Measurements from ENCODE around the gene SLC4A8. TPM values are rescaled to one million over a fixed set of nuclear protein-coding genes. Genes with fewer than 3 reads are reported as not detected.

Gene SLC4A8
- total RNA-seq, 1 experiment from 2014 or later: 1.4 TPM

- no peaks in the 10 kb centered on the region for H3K36me3 ChIP-seq (ENCODE audit: control insufficient read depth in 1 of 2, insufficient read depth in 2 of 2, low read length in 2 of 2)
- no peak overlapping the region for H3K9ac ChIP-seq (ENCODE audit: low read length)
- no peaks in the 10 kb centered on the region for H3K9me3 ChIP-seq (ENCODE audit: control insufficient read depth in 1 of 2, insufficient read depth in 1 of 2, low read depth in 1 of 2, low read length in 2 of 2)
- ATAC-seq (no peak), DNase-seq (ENCODE audit: low read depth, low spot score) (no peak)
- H4K20me1 ChIP-seq (ENCODE audit: insufficient read depth): no peaks in the 10 kb centered on the region
- H3K27me3 ChIP-seq (ENCODE audit: insufficient read depth, low read length): peaks cover 3% of the 10 kb centered on the region; the same call in 1 of the 2 replicates
- H3K9me2 ChIP-seq (ENCODE audit: insufficient read depth): no peaks in the 10 kb centered on the region
- H3K4me3 ChIP-seq (replicated peaks in 1 of 2; ENCODE audit: low read depth in 1 of 2, low read length in 2 of 2): no peak overlapping the region
- no TSS peak for BruUV-seq (replicated peaks)
- intact Hi-C loops (cut with micrococcal nuclease): no loop called here
- CTCF ChIA-PET: no interaction called here
- no peak for TF ChIP-seq ZNF274 (IDR thresholded peaks at IDR 0.05; ENCODE audit: low read depth, low read length)
- TF ChIP-seq YY1 (IDR thresholded peaks at IDR 0.05; ENCODE audit: extremely low read depth, insufficient replicate concordance, low read depth, low read length): no peak
- TF ChIP-seq JUND (IDR thresholded peaks at IDR 0.05): no peak
- no peak for TF ChIP-seq POLR2AphosphoS5 (IDR thresholded peaks at IDR 0.05; ENCODE audit: low read depth, low read length)
- no peak for TF ChIP-seq SIN3A (IDR thresholded peaks at IDR 0.05; ENCODE audit: low read depth)
- TF ChIP-seq SRF (IDR thresholded peaks at IDR 0.05; ENCODE audit: low read depth): no peak
- TF ChIP-seq POLR2A (IDR thresholded peaks at IDR 0.05; ENCODE audit: borderline replicate concordance, extremely low read depth, insufficient read depth, insufficient read length): no peak
- TF ChIP-seq ELF1 (IDR thresholded peaks at IDR 0.05; ENCODE audit: borderline replicate concordance, low read depth): no peak
- no peak for TF ChIP-seq CEBPB (IDR thresholded peaks at IDR 0.05; ENCODE audit: low read depth)
- no peak for TF ChIP-seq CBX3 (IDR thresholded peaks at IDR 0.05; ENCODE audit: low read depth)
- TF ChIP-seq TCF7L2 (IDR thresholded peaks at IDR 0.05; ENCODE audit: borderline replicate concordance, extremely low read depth, insufficient read depth, insufficient read length): no peak
- TF ChIP-seq RAD21 (IDR thresholded peaks at IDR 0.05; ENCODE audit: low read depth): no peak
- no peak for TF ChIP-seq ZFX (IDR thresholded peaks at IDR 0.05)
- TF ChIP-seq EGR1 (IDR thresholded peaks at IDR 0.05; ENCODE audit: low read depth): no peak
- no peak for TF ChIP-seq EZH2phosphoT487 (IDR thresholded peaks at IDR 0.05; ENCODE audit: borderline replicate concordance)
- TF ChIP-seq MAX (IDR thresholded peaks at IDR 0.05): no peak
- POLR2A ChIA-PET: no interaction called here
- no peaks in the 10 kb centered on the region for H3K4me1 ChIP-seq (ENCODE audit: control insufficient read depth in 1 of 2, insufficient read depth in 2 of 2, low read length in 2 of 2)
- no peaks in the 10 kb centered on the region for H3K79me2 ChIP-seq (ENCODE audit: insufficient read depth, low read length)
- H3K4me2 ChIP-seq (ENCODE audit: low read length): no peak overlapping the region
- H3K27ac ChIP-seq (ENCODE audit: low read depth, low read length): no peak overlapping the region
- RAD21 ChIA-PET (ENCODE audit: low non-redundant PET in 1 of 2, low total read pairs in 2 of 2, uncharacterized antibody in 2 of 2, unreplicated experiment in 2 of 2): no interaction called here
- no peak overlapping the region for H2AFZ ChIP-seq (ENCODE audit: low read depth, low read length, poor library complexity, severe bottlenecking)
Observed at GRCh38 chr12:51460519-51460918, 35.9 kb downstream of the SLC4A8 start.

All from HCT116 (cell line).